Subcutaneous preadipocyte (primary cell): Measurements from ENCODE around the gene SCRN2. TPM values are rescaled to one million over a fixed set of nuclear protein-coding genes. Genes with fewer than 3 reads are reported as not detected.

Experiments used
- total RNA-seq: library from RNA; depleted of rRNA; stranded (reverse); fragments of >200 nt; gene quantifications from 2 replicates; pipeline ENCODE4 v1.2.3, GENCODE V29; 2012

The SCRN2 gene
- total RNA-seq: 23.1 and 30.5 TPM in 2 replicates

DNA sequence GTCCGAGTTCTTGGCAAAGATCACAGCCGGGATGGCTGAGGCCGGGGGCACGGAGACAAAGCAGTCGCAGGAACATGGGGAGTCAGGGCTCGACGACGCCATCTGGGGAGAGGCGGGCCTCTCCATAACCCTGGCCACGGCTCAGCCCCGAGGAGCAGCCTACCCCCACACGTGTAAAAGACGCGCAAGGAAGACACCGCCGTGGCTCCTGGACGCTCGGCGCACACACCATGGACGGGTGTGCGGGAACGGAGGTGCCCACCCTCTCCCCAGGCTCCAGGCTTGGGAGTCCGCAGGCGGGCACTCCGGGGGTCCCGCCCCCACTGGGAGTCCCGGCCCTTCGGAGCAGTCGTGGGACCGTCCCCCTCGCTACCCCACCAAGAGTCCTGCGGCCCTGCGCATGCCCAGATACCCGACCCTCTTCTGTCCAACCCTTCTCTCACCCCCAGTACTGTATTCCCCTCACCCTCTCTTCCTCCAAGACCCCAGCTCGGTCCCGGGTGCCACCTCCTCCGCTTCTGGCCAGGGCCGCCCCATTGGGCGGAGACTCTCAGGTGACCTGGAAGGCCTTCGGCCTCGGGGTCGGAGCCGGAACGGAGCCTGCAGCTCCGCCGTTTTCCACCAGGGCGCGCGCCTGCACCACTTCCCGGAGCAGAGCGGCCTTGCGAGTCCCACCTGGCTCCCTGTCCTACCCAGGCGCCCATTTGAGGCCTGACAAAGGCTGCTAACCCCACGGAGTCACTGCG lies at the start of gene SCRN2:
Gene SCRN2, minus strand, starts transcription at position 532 of the 746 bp plus-strand sequence. Its CDS starts 430 bp downstream, at position 102.

DNA sequence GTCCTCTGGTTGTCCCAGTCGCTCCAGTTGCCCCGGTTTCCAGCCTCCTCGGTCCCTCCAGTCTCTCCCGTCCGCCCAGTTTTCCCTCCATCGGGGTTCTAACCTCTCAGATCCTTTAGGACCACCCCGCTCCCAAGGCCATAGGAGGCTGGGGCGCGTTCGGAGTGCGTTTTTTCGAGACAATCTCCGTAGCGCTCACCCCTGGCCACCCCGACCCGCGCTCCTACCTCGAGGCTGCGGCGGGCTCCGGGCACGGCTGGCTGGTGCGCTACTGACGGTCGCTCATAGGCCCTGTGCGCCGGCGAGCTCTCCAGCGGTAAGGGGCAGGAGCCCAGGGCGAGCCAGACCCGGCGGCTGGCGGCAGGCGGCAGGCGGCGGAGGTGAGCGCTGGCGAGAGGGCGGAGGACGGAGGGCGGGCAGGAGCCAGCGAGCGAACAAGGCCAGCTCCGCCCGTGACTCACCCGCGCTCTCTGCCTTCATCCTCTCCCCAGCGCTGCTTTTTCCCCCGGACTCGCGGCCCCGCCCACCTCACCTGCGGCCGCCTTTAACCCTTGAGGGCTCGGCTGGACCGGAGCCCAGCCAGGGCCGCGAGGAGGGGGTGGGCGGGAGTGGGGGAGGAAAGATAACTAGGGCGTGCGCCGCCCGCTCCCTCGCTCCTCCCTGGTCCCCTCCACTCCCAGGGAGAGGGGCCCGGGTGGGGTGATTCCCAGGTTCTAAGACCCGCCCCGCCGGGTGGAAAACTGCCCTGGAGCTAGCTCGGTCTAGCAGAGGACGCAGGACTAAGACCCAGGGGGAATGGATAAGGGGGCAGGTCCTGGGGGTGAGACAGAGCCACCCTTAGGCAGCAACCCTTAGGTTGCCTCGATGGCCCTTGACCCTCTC lies 9.9 kb upstream of the SCRN2 start, which contains the start of gene SP6:
Gene SP6, minus strand, starts transcription at position 472 of the 882 bp plus-strand sequence. CDS start 2,734 bp downstream, outside the sequence.

DNA sequence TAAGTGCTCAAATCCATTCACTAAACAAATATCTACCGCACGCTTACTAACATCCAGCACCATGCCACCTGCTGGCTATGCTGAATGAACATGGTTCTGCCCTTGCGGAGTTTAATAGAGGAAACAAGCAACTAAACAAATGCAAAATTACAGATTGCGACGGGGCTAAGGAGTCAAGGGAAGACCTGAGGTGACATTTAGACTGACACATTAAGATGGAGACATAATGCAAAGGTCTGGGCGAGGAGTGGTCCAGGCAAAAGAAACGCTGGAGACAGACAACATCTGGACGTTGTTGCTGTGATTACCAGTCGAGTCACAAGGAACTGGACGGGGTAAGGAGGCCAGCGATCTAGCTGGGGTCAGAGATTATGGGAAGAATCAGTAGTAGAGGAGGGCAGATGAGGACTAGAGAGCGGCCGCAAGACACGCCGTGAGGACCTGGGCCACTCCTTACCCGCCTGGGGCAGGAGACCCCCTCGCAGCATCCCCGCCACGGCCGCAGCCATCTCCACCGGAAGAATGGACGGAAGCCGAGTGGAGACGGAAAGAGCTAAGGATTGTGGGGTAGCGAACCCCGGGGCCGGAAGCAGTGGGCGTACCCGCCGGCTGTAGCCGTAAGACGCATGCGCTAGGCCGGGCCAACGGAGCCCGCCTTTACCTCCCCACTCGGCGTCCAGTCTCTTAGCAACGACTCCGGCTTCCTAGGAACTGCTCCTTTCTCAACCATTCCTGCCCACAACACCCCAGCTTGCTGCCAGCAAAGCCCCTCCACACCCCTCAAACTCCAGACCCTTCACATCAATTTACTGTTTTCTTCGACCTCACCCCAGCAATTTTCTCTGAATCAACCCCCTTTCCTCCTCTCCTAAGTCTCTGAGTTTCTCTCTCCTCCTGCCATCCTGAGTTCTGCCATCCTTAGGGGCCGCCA lies 9.8 kb downstream of the SCRN2 start, which contains the start of the genes LRRC46 and MRPL10:
Gene LRRC46, plus strand, starts transcription at position 668 of the 931 bp plus-strand sequence. CDS start 320 bp downstream, outside the sequence.
Gene MRPL10, minus strand, starts transcription at position 539 of the 931 bp plus-strand sequence. Its CDS starts 30 bp downstream, at position 509.

DNA sequence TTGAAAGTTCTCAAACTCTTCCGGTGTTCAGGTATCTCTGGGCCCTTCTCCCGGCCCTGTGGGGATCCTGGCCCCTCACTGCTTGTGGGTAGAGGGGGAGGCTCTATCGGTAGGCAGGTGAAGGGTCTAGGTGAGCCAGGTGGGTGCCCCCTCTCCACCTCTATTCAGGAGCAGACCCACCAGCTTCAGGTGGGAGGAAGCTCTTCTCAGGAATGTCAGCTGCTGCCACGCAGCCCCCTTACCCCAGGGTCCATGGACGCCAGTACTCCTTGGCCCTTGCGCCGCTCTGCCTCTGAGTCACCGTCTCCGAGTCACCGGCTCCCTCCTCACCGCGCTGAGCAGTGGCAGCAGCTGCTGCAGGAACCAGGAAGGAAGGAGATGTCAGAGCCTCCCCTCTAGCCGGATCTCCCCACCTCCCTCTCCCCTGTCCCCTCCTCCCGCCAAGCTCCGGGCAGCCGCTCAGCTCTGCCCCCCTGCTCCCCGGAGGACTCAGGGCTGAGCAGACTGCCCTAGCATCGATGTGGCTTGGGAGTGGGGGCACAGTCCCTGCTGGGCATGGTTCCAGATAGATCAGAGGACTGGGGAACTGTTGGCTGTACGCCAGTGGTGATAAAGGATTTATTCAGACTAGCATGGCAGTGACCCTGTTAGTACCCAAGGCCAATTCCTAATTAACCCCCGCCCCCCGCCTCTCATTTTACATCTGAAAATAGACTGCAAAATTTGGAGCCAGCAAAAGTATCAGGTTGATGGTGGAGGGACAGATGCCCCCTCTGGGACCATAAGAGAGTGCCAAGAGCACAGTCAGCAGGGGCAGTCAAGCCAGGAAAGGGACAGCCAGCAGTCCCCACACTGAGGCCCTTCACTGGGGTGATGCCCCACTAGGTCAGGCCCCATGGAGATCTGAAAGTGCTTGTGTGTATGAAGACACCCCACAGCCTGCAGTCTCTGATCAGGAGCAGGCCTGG lies 19.4 kb downstream of the SCRN2 start, which contains the start of gene OSBPL7:
Gene OSBPL7, minus strand, starts transcription at position 371 of the 968 bp plus-strand sequence. CDS start 1,516 bp downstream, outside the sequence.

Other genes starting within 250 kb of the SCRN2 start
- 296 and 476 TPM in 2 replicates for gene KPNB1, start 191.4 kb downstream of the SCRN2 start, total RNA-seq
- gene TBKBP1, start 147.1 kb downstream of the SCRN2 start, total RNA-seq: 6.6 and 9.6 TPM in 2 replicates
- 2.6 and 3.7 TPM in 2 replicates for gene TBX21, start 108.0 kb downstream of the SCRN2 start, total RNA-seq
- gene OSBPL7, start 19.5 kb downstream of the SCRN2 start, total RNA-seq: 3.7 and 4.0 TPM in 2 replicates
- gene MRPL10, start 9.7 kb downstream of the SCRN2 start, total RNA-seq: 40.3 and 41.9 TPM in 2 replicates
- under 0.01 and 0.20 TPM in 2 replicates for gene LRRC46, start 9.6 kb downstream of the SCRN2 start, total RNA-seq
- under 0.01 TPM in 2 replicates for gene SP6, start 9.9 kb upstream of the SCRN2 start, total RNA-seq
- 0.73 and 2.2 TPM in 2 replicates for gene SP2, start 55.0 kb upstream of the SCRN2 start, total RNA-seq
- 28.7 and 42.4 TPM in 2 replicates for gene PNPO, start 100.3 kb upstream of the SCRN2 start, total RNA-seq
- not detected in 2 replicates for gene PRR15L, start 116.6 kb upstream of the SCRN2 start, total RNA-seq
- 31.5 and 37.1 TPM in 2 replicates for gene CDK5RAP3, start 129.8 kb upstream of the SCRN2 start, total RNA-seq
- gene COPZ2, start 196.5 kb upstream of the SCRN2 start, total RNA-seq: 24.8 and 44.1 TPM in 2 replicates
- gene NFE2L1, start 207.1 kb upstream of the SCRN2 start, total RNA-seq: 59.2 and 71.4 TPM in 2 replicates